Limb (tissue), 2 donors: ENCODE measurements around the gene ATF2.
A peak's percentile ranks its signal among the peaks of the same experiment; 100 is the strongest.
"Not testable (repeated sequence)": the region's sequence is repeated elsewhere in the genome, so short reads cannot be mapped to it uniquely, and the experiment has no call there.

Source experiments
- DNase-seq, 2 donors: peaks; one replicate each; pipeline ENCODE4 v3.0.0-alpha.2; 2016; ENCODE audit errors: extremely low spot score in 2 of 2

Gene ATF2

GRCh38 chr2:175166216-175166824, 1.7 kb downstream of the ATF2 start:
- no peak for DNase-seq

- no peak for DNase-seq
Measured at GRCh38 chr2:175164235-175164634, 3.8 kb downstream of the ATF2 start.

GRCh38 chr2:175158894-175159293, 9.1 kb downstream of the ATF2 start:
- DNase-seq = no peak

GRCh38 chr2:175156534-175156933, 11.5 kb downstream of the ATF2 start:
- no peak for DNase-seq

- DNase-seq = no peak
Measured at GRCh38 chr2:175154661-175155082, 13.3 kb downstream of the ATF2 start.

- DNase-seq = no peak
Measured at GRCh38 chr2:175152242-175152641, 15.8 kb downstream of the ATF2 start.

- DNase-seq = no peak
Measured at GRCh38 chr2:175151791-175152190, 16.2 kb downstream of the ATF2 start.

GRCh38 chr2:175147186-175147585, 20.8 kb downstream of the ATF2 start:
- DNase-seq = no peak

- DNase-seq = no peak
Measured at GRCh38 chr2:175143678-175144077, 24.3 kb downstream of the ATF2 start.

GRCh38 chr2:175143191-175143590, 24.8 kb downstream of the ATF2 start:
- DNase-seq = no peak

GRCh38 chr2:175140332-175140731, 27.7 kb downstream of the ATF2 start:
- no peak for DNase-seq

- no peak for DNase-seq
Measured at GRCh38 chr2:175137793-175138192, 30.2 kb downstream of the ATF2 start.

GRCh38 chr2:175136334-175137215, 31.4 kb downstream of the ATF2 start:
- DNase-seq = no peak

- no peak for DNase-seq
Measured at GRCh38 chr2:175135862-175136261, 32.1 kb downstream of the ATF2 start.

GRCh38 chr2:175135177-175135576, 32.8 kb downstream of the ATF2 start:
- no peak for DNase-seq

- no peak for DNase-seq
Measured at GRCh38 chr2:175131252-175131651, 36.8 kb downstream of the ATF2 start.

- no peak for DNase-seq
Measured at GRCh38 chr2:175126661-175127060, 41.3 kb downstream of the ATF2 start.

- no peak for DNase-seq
Measured at GRCh38 chr2:175123254-175123653, 44.7 kb downstream of the ATF2 start.

GRCh38 chr2:175111200-175111657, 56.8 kb downstream of the ATF2 start:
- DNase-seq = peak in 1 of 2 donors; percentile 55

GRCh38 chr2:175108091-175108490, 59.9 kb downstream of the ATF2 start:
- not testable (repeated sequence) for DNase-seq

GRCh38 chr2:175107146-175107545, 60.9 kb downstream of the ATF2 start:
- no peak for DNase-seq

- DNase-seq = no peak
Measured at GRCh38 chr2:175103191-175103590, 64.8 kb downstream of the ATF2 start.

GRCh38 chr2:175101514-175101913, 66.5 kb downstream of the ATF2 start:
- no peak for DNase-seq
